Omental fat pad (tissue), 4 donors: ENCODE data around the gene TRPT1. TPM values are rescaled to one million over a fixed set of nuclear protein-coding genes. Genes with fewer than 3 reads are reported as not detected.
A peak's percentile ranks its signal among the peaks of the same experiment; 100 is the strongest.

Source experiments
- ATAC-seq: fragments of 150-250 bp; one replicate; pipeline ENCODE4 v1.9.1; 2016; ENCODE audit warnings: mild to moderate bottlenecking, moderate library complexity; ENCODE audit not compliant: low FRiP score
- DNase-seq: peaks from one replicate; pipeline ENCODE4 v3.0.0-alpha.2; 2019; ENCODE audit warnings: low spot score
- CTCF ChIP-seq, 3 donors: fragments of 450-650 bp; IDR thresholded peaks; one replicate each; pipeline ENCODE4 v1.5.1; 2016 to 2017; ENCODE audit warnings: antibody characterized with exemption in 3 of 3, mild to moderate bottlenecking in 3 of 3, moderate library complexity in 2 of 3
- total RNA-seq, 4 donors: library from RNA; depleted of rRNA; stranded (reverse); fragments of >200 nt; gene quantifications; one replicate each; pipeline ENCODE4 v1.1.0, GENCODE V29; 2016

TRPT1 gene
- total RNA-seq, 4 donors from 2014 or later = 26.3 to 56.6 (median 37.3) TPM

GRCh38 chr11:64251753-64252002 lies 25.7 kb upstream of the TRPT1 start:
- TF ChIP-seq CTCF (IDR thresholded peaks at IDR 0.05) = no peak
- DNase-seq (no peak), ATAC-seq (no peak)

- DNase-seq (no peak), ATAC-seq (peak; percentile 63)
- peak in 1 of 3 donors; percentile 75 for TF ChIP-seq CTCF (IDR thresholded peaks at IDR 0.05)
Measured at GRCh38 chr11:64251016-64251752, 25.2 kb upstream of the TRPT1 start, which contains the start of gene PLCB3. Gene PLCB3, plus strand, starts transcription at chr11:64251530. Its CDS starts 120 bp downstream, at chr11:64251650.

- DNase-seq (no peak), ATAC-seq (no peak)
- no peak for TF ChIP-seq CTCF (IDR thresholded peaks at IDR 0.05)
Measured at GRCh38 chr11:64250415-64251015, 24.5 kb upstream of the TRPT1 start.

GRCh38 chr11:64249563-64250414 lies 23.8 kb upstream of the TRPT1 start:
- no peak for DNase-seq
- no peak for ATAC-seq
- TF ChIP-seq CTCF (IDR thresholded peaks at IDR 0.05) = no peak

- no peak for TF ChIP-seq CTCF (IDR thresholded peaks at IDR 0.05)
- DNase-seq (no peak), ATAC-seq (no peak)
Measured at GRCh38 chr11:64249038-64249437, 23.1 kb upstream of the TRPT1 start.

- TF ChIP-seq CTCF (IDR thresholded peaks at IDR 0.05) = no peak
- ATAC-seq (no peak), DNase-seq (no peak)
Measured at GRCh38 chr11:64248578-64248977, 22.6 kb upstream of the TRPT1 start.
